ENCODE results near the gene SPPL3. TPM values are rescaled to one million over a fixed set of nuclear protein-coding genes. Genes with fewer than 3 reads are reported as not detected.

The SPPL3 gene
- total RNA-seq, 1 experiment from 2014 or later: 7.4 TPM

- DNase-seq (ENCODE audit: low read depth): no peak
- in situ Hi-C loops (cut with HindIII; ENCODE audit: low pct_unique_long_range_greater_than_20kb, low sequenced_read_pairs): no loop called here
Measured at GRCh38 chr12:120886199-120887018, 17.7 kb downstream of the SPPL3 start.

- DNase-seq (ENCODE audit: low read depth): no peak
- in situ Hi-C loops (cut with HindIII; ENCODE audit: low pct_unique_long_range_greater_than_20kb, low sequenced_read_pairs): no loop called here
Measured at GRCh38 chr12:120885521-120885920, 18.6 kb downstream of the SPPL3 start.

GRCh38 chr12:120884644-120885043, 19.5 kb downstream of the SPPL3 start:
- in situ Hi-C loops (cut with HindIII; ENCODE audit: low pct_unique_long_range_greater_than_20kb, low sequenced_read_pairs): no loop called here

GRCh38 chr12:120882055-120882555, 22.1 kb downstream of the SPPL3 start:
- no peak for DNase-seq (ENCODE audit: low read depth)

More at GRCh38 chr12:120884644-120885043, 19.5 kb downstream of the SPPL3 start:
- no peak for DNase-seq (ENCODE audit: low read depth)

GRCh38 chr12:120879718-120880300, 24.3 kb downstream of the SPPL3 start:
- DNase-seq (ENCODE audit: low read depth): no peak
- in situ Hi-C loops (cut with HindIII; ENCODE audit: low pct_unique_long_range_greater_than_20kb, low sequenced_read_pairs): no loop called here

More at GRCh38 chr12:120882055-120882555, 22.1 kb downstream of the SPPL3 start:
- in situ Hi-C loops (cut with HindIII; ENCODE audit: low pct_unique_long_range_greater_than_20kb, low sequenced_read_pairs): no loop called here

GRCh38 chr12:120879102-120879501, 25.1 kb downstream of the SPPL3 start:
- in situ Hi-C loops (cut with HindIII; ENCODE audit: low pct_unique_long_range_greater_than_20kb, low sequenced_read_pairs): no loop called here
- no peak for DNase-seq (ENCODE audit: low read depth)

- no peak for DNase-seq (ENCODE audit: low read depth)
- in situ Hi-C loops (cut with HindIII; ENCODE audit: low pct_unique_long_range_greater_than_20kb, low sequenced_read_pairs): no loop called here
Measured at GRCh38 chr12:120874547-120875245, 29.5 kb downstream of the SPPL3 start.

- no peak for DNase-seq (ENCODE audit: low read depth)
- in situ Hi-C loops (cut with HindIII; ENCODE audit: low pct_unique_long_range_greater_than_20kb, low sequenced_read_pairs): no loop called here
Measured at GRCh38 chr12:120873226-120873625, 30.9 kb downstream of the SPPL3 start.

GRCh38 chr12:120872487-120872886, 31.7 kb downstream of the SPPL3 start:
- DNase-seq (ENCODE audit: low read depth): no peak
- in situ Hi-C loops (cut with HindIII; ENCODE audit: low pct_unique_long_range_greater_than_20kb, low sequenced_read_pairs): no loop called here

- in situ Hi-C loops (cut with HindIII; ENCODE audit: low pct_unique_long_range_greater_than_20kb, low sequenced_read_pairs): no loop called here
- DNase-seq (ENCODE audit: low read depth): no peak
Measured at GRCh38 chr12:120870415-120870814, 33.7 kb downstream of the SPPL3 start.

GRCh38 chr12:120869376-120869775, 34.8 kb downstream of the SPPL3 start:
- no peak for DNase-seq (ENCODE audit: low read depth)
- in situ Hi-C loops (cut with HindIII; ENCODE audit: low pct_unique_long_range_greater_than_20kb, low sequenced_read_pairs): no loop called here

GRCh38 chr12:120866108-120866507, 38.0 kb downstream of the SPPL3 start:
- in situ Hi-C loops (cut with HindIII; ENCODE audit: low pct_unique_long_range_greater_than_20kb, low sequenced_read_pairs): no loop called here
- DNase-seq (ENCODE audit: low read depth): no peak

GRCh38 chr12:120865098-120865497, 39.1 kb downstream of the SPPL3 start:
- no peak for DNase-seq (ENCODE audit: low read depth)
- in situ Hi-C loops (cut with HindIII; ENCODE audit: low pct_unique_long_range_greater_than_20kb, low sequenced_read_pairs): no loop called here

- in situ Hi-C loops (cut with HindIII; ENCODE audit: low pct_unique_long_range_greater_than_20kb, low sequenced_read_pairs): no loop called here
- no peak for DNase-seq (ENCODE audit: low read depth)
Measured at GRCh38 chr12:120862664-120863063, 41.5 kb downstream of the SPPL3 start.

GRCh38 chr12:120861074-120861795, 42.9 kb downstream of the SPPL3 start:
- in situ Hi-C loops (cut with HindIII; ENCODE audit: low pct_unique_long_range_greater_than_20kb, low sequenced_read_pairs): no loop called here
- DNase-seq (ENCODE audit: low read depth): no peak

GRCh38 chr12:120858306-120859088, 45.7 kb downstream of the SPPL3 start:
- in situ Hi-C loops (cut with HindIII; ENCODE audit: low pct_unique_long_range_greater_than_20kb, low sequenced_read_pairs): no loop called here
- DNase-seq (ENCODE audit: low read depth): no peak

- in situ Hi-C loops (cut with HindIII; ENCODE audit: low pct_unique_long_range_greater_than_20kb, low sequenced_read_pairs): no loop called here
- no peak for DNase-seq (ENCODE audit: low read depth)
Measured at GRCh38 chr12:120856980-120857379, 47.2 kb downstream of the SPPL3 start.
